ENCODE results near the gene GRIK2. TPM values are rescaled to one million over a fixed set of nuclear protein-coding genes. Genes with fewer than 3 reads are reported as not detected.

Gene GRIK2
- total and polyA plus RNA-seq, 2 of the 4 experiments (the other 2 are of a cell fraction), result 8.2 to 15.2 TPM

DNA sequence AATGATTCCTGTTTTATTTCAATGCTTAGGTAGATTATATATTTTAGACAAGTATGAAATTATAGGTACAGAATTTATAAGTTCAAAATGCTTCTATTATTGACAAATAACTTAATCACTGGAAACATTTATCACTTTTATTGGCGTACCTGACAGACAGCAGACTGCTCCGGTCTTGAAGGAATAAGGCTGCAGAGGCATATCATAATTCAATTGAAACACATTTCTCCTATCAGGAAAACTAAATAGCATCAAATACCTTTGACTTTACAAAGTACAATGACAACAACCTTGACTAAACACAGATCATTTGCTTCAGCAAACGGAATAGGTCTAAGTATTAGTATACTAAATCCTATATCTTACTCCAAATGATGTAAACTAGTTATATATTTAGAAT lies 91.3 kb downstream of the GRIK2 start:
- Histone ChIP-seq H3K9ac (ENCODE audit: low read depth, low read length) (no peak overlapping the region), H4K91ac (ENCODE audit: insufficient read depth, low read depth, low read length) (no peak overlapping the region), H2BK120ac (ENCODE audit: low read depth, low read length) (no peak overlapping the region), H3K9me1 (ENCODE audit: insufficient read depth, low read length) (no peaks in the 10 kb centered on the region; the same call in 1 of the 2 replicates), H2AK5ac (ENCODE audit: low read depth, low read length) (no peak overlapping the region), H3K18ac (ENCODE audit: low read depth, low read length) (no peak overlapping the region), H3K4me1 (ENCODE audit: control insufficient read depth, insufficient read depth, low read length) (no peaks in the 10 kb centered on the region; the same call in 1 of the 2 replicates), H3K27ac (ENCODE audit: insufficient read depth, low read length) (no peak overlapping the region), H3K4me2 (ENCODE audit: low read depth, low read length) (no peak overlapping the region), H3K36me3 (ENCODE audit: control insufficient read depth, insufficient read depth, low read length) (no peaks in the 10 kb centered on the region), H2BK20ac (ENCODE audit: low read depth, low read length) (no peak overlapping the region), H3K4ac (ENCODE audit: low read depth, low read length) (no peak overlapping the region), H3K14ac (replicated peaks; ENCODE audit: low read depth, low read length) (no peak overlapping the region), H3K27me3 (ENCODE audit: control insufficient read depth, insufficient read depth, low read length) (no peaks in the 10 kb centered on the region), H4K5ac (ENCODE audit: low read depth, low read length) (no peak overlapping the region), H4K8ac (ENCODE audit: low read depth in 2 of 2, low read length in 2 of 2) (no peak overlapping the region), H2BK15ac (ENCODE audit: low read depth, low read length) (no peak overlapping the region), H3K9me3 (ENCODE audit: control insufficient read depth, insufficient read depth, low read length) (no peaks in the 10 kb centered on the region), H2BK5ac (ENCODE audit: low read depth, low read length, poor library complexity, severe bottlenecking) (no peak overlapping the region), H4K20me1 (ENCODE audit: insufficient read depth, low read length) (no peaks in the 10 kb centered on the region), H3K56ac (ENCODE audit: extremely low read depth, insufficient read depth, low read length) (no peak overlapping the region), H2AFZ (replicated peaks; ENCODE audit: low read length, poor library complexity) (no peak overlapping the region), H3K79me1 (ENCODE audit: low read depth in 1 of 2, low read length in 2 of 2) (no peaks in the 10 kb centered on the region; a peak in 1 of 4 replicates), H3K4me3 (ENCODE audit: insufficient read depth, low read depth, low read length) (no peak overlapping the region), H3K23ac (ENCODE audit: low read depth, low read length) (no peak overlapping the region), H2AK9ac (replicated peaks; ENCODE audit: low read depth, low read length, poor library complexity) (no peak overlapping the region)
- in situ Hi-C loops (cut with MboI; ENCODE audit: low sequenced_read_pairs) (no loop called here), dilution Hi-C loops (cut with HindIII; ENCODE audit: low sequenced_read_pairs, unreplicated experiment) (no loop called here), intact Hi-C loops (cut with micrococcal nuclease) (no loop called here)
- DNase-seq (no peak), ATAC-seq (ENCODE audit: low read depth) (no peak)
- POLR2A ChIA-PET (ENCODE audit: unreplicated experiment), result no interaction called here
- BruUV-seq (replicated peaks), result no TSS peak
- no CpG with 5 or more reads among the region's 3 CpGs for WGBS, 2 experiments (ENCODE audit: extremely low coverage in 2 of 2, insufficient read length in 1 of 2)
- no peak for TF ChIP-seq BHLHE40 (IDR thresholded peaks at IDR 0.05; ENCODE audit: low read depth, low read length)
- TF ChIP-seq RFX5 (IDR thresholded peaks at IDR 0.05; ENCODE audit: low read depth, low read length), result no peak
- TF ChIP-seq, protein P1, sequence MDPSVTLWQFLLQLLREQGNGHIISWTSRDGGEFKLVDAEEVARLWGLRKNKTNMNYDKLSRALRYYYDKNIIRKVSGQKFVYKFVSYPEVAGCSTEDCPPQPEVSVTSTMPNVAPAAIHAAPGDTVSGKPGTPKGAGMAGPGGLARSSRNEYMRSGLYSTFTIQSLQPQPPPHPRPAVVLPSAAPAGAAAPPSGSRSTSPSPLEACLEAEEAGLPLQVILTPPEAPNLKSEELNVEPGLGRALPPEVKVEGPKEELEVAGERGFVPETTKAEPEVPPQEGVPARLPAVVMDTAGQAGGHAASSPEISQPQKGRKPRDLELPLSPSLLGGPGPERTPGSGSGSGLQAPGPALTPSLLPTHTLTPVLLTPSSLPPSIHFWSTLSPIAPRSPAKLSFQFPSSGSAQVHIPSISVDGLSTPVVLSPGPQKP (IDR thresholded peaks at IDR 0.05; ENCODE audit: borderline replicate concordance, low read depth, low read length), result no peak
- TF ChIP-seq RAD21 (IDR thresholded peaks at IDR 0.05; ENCODE audit: low read length), result no peak
- no peak for TF ChIP-seq MAFK (IDR thresholded peaks at IDR 0.05; ENCODE audit: low read depth, low read length)
- no peak for TF ChIP-seq FOS (IDR thresholded peaks at IDR 0.05; ENCODE audit: low read depth, low read length)
- no peak for TF ChIP-seq POLR2A (IDR thresholded peaks at IDR 0.05; ENCODE audit: low read depth, low read length)
- no peak for TF ChIP-seq SMC3 (IDR thresholded peaks at IDR 0.05; ENCODE audit: low read depth, low read length)
- TF ChIP-seq, protein P2, sequence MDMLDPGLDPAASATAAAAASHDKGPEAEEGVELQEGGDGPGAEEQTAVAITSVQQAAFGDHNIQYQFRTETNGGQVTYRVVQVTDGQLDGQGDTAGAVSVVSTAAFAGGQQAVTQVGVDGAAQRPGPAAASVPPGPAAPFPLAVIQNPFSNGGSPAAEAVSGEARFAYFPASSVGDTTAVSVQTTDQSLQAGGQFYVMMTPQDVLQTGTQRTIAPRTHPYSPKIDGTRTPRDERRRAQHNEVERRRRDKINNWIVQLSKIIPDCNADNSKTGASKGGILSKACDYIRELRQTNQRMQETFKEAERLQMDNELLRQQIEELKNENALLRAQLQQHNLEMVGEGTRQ (IDR thresholded peaks at IDR 0.05; ENCODE audit: low read depth, low read length), result no peak
- TF ChIP-seq RCOR1 (IDR thresholded peaks at IDR 0.05; ENCODE audit: insufficient replicate concordance, low read length), result no peak
- TF ChIP-seq, protein P3, sequence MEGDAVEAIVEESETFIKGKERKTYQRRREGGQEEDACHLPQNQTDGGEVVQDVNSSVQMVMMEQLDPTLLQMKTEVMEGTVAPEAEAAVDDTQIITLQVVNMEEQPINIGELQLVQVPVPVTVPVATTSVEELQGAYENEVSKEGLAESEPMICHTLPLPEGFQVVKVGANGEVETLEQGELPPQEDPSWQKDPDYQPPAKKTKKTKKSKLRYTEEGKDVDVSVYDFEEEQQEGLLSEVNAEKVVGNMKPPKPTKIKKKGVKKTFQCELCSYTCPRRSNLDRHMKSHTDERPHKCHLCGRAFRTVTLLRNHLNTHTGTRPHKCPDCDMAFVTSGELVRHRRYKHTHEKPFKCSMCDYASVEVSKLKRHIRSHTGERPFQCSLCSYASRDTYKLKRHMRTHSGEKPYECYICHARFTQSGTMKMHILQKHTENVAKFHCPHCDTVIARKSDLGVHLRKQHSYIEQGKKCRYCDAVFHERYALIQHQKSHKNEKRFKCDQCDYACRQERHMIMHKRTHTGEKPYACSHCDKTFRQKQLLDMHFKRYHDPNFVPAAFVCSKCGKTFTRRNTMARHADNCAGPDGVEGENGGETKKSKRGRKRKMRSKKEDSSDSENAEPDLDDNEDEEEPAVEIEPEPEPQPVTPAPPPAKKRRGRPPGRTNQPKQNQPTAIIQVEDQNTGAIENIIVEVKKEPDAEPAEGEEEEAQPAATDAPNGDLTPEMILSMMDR (conservative IDR thresholded peaks at IDR 0.05; ENCODE audit: low read depth, low read length), result no peak
- TF ChIP-seq NFE2L2 (IDR thresholded peaks at IDR 0.05; ENCODE audit: low read depth, low read length), result no peak
- no peak for TF ChIP-seq MXI1 (IDR thresholded peaks at IDR 0.05; ENCODE audit: borderline replicate concordance, low read depth, low read length)
- no peak for TF ChIP-seq CEBPB (IDR thresholded peaks at IDR 0.05; ENCODE audit: low read depth, low read length)
- no peak for TF ChIP-seq MAZ (IDR thresholded peaks at IDR 0.05; ENCODE audit: borderline replicate concordance, low read depth, low read length)
- TF ChIP-seq CHD1 (IDR thresholded peaks at IDR 0.05; ENCODE audit: low read depth, low read length), result no peak
- CTCF ChIA-PET, result no interaction called here

All from IMR-90 (cell line).